GOT3 (cell line): ENCODE results near the gene ARHGAP23.
"Not testable (repeated sequence)": the region's sequence is repeated elsewhere in the genome, so short reads cannot be mapped to it uniquely, and the experiment has no call there.

Experiments used
- DNase-seq: peaks from one replicate; lab custom pipeline; 2025; ENCODE audit warnings: mixed read lengths; lab: John Stamatoyannopoulos, UW

ARHGAP23 gene

GRCh38 chr17:38421171-38421841, 7.0 kb upstream of the ARHGAP23 start:
- DNase-seq: no peak

DNA sequence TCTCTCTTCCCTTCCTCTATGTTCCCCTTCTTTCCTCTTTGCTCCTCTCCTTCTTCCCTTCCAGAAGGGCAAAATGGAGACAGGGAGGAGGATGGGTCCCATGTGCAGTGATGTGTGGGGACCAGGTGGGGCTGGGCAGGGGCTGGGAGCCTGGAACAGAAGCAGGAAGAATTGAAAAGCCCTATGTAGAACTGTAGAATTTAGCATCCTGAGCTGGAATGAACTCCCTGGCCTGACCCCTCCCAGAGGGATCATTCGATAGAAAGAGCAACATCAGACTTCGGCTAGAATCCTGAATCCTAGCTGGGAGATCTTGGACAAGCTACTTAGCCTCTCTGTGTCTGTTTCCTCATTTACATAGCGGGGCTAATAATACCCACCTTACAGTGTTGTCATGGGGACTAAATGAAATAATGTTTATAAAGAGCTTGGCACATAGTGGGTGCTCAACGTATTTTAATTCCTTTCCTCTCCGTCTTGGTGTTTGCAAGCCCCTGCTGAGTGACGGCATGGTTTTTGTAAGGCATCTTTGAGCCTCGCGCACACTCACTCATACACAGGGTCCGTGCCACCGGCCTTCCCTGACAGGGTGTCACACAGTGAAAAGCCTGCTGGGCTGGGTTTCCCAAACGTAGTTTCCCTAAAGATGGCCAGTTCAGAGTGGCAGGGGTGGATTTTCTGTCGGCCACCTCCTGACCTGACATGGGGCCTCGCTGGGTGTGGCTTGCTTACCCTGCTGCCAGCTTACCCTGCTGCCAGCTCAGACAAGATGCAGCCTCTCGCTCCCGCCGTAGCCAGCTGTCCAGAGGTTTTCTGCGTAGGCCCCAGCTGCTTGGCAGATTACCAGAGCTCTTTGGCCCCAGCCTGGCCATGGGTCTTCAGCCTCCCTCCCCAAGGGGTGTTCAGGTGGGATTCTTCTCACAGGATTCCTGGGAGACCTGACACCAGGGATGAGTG, 6.1 kb upstream of the ARHGAP23 start:
- DNase-seq: no peak

DNA sequence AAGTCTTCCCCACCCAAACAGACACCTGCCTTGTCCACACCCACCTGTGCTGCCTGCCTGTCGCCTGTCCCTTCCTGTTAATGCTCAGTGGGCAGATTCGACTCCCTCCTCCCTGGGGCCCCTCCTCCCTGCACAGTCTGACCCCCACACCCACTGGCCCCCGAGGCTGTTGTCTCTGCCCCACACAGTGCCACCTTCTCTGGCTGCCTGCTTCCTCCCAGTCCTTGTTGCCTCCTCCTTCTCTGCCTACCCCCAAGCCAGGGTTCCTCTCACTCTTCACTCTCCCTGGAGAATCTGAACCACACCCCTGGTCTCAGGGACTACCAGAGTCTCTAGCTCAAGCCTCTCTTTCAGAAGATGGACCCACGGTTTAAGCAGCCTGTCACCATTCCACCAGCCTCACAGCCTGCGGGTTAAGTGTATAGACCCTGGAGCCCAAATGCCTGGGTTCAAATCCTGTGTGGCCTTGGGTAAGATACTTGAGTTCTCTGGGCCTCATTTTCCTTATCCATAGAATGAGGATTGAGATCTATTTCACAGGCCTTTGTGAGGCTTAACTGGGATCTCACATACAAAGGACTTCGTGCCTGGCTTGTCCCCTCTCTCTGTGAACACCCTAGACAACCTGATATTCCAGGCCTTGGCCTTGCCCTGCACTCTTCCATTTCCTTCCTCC, 3.8 kb upstream of the ARHGAP23 start:
- DNase-seq: no peak

GRCh38 chr17:38425031-38425430, 3.2 kb upstream of the ARHGAP23 start:
- no peak for DNase-seq

GRCh38 chr17:38425744-38426143, 2.5 kb upstream of the ARHGAP23 start:
- no peak for DNase-seq

GRCh38 chr17:38426441-38426840, 1.8 kb upstream of the ARHGAP23 start:
- DNase-seq: no peak

GRCh38 chr17:38427160-38427949, 909 bp upstream of the ARHGAP23 start:
- DNase-seq: no peak

GRCh38 chr17:38428643-38429371, 543 bp downstream of the ARHGAP23 start:
- DNase-seq: peak; percentile 56

GRCh38 chr17:38429476-38430100, 1.3 kb downstream of the ARHGAP23 start:
- DNase-seq: no peak

- no peak for DNase-seq
These were observed 2.1 kb downstream of the ARHGAP23 start for GRCh38 chr17:38430316-38430715.

GRCh38 chr17:38430822-38431221, 2.6 kb downstream of the ARHGAP23 start:
- no peak for DNase-seq

GRCh38 chr17:38431346-38432145, 3.3 kb downstream of the ARHGAP23 start:
- DNase-seq: no peak

DNA sequence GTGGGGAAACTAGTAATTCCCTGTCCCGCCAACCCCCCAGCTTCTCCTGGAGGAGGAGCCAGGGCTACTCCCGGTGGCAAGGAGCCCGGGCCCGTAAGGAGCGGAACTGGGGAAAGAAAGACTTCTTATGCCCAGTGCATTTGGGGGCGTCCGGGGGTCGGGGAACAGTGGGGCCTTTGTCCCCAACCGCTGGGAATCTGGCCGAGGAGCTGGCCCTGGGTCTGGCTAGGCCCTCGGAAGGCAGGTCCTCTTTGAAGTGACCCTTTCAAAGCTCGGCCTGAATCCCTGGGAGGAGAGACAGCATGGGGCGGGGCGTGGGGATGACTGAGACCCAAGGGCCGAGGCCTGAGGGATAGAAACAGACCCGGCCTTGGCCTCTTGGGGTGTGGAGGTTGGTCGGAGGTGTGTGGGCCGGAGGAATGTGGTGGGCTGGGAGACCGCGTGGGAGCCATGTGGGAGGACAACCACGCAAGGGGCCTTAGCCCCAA, 6.0 kb downstream of the ARHGAP23 start:
- no peak for DNase-seq

- DNase-seq: no peak
These were observed 7.5 kb downstream of the ARHGAP23 start for GRCh38 chr17:38435795-38436194.

- no peak for DNase-seq
These were observed 8.1 kb downstream of the ARHGAP23 start for GRCh38 chr17:38436386-38436785.

GRCh38 chr17:38437313-38437712, 9.0 kb downstream of the ARHGAP23 start:
- not testable (repeated sequence) for DNase-seq

DNA sequence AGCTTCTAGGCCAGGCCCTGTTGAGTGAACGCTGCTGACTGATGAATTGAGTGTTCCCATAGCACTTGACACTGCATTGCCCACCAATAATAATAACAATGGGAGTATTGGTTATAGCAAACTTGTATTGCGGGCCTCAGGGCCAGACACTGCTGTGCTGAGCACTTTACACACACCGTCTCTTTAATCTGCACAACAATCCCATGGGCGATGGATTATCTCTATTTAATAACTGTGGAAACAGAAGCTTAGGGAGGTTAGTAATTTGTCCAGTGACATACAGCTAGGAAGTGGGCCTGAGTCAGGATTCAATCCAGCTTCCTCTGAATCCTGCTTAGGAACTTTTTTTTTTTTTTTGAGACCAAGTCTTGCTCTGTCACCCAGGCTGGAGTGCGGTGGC, 11.2 kb downstream of the ARHGAP23 start:
- DNase-seq: no peak

DNA sequence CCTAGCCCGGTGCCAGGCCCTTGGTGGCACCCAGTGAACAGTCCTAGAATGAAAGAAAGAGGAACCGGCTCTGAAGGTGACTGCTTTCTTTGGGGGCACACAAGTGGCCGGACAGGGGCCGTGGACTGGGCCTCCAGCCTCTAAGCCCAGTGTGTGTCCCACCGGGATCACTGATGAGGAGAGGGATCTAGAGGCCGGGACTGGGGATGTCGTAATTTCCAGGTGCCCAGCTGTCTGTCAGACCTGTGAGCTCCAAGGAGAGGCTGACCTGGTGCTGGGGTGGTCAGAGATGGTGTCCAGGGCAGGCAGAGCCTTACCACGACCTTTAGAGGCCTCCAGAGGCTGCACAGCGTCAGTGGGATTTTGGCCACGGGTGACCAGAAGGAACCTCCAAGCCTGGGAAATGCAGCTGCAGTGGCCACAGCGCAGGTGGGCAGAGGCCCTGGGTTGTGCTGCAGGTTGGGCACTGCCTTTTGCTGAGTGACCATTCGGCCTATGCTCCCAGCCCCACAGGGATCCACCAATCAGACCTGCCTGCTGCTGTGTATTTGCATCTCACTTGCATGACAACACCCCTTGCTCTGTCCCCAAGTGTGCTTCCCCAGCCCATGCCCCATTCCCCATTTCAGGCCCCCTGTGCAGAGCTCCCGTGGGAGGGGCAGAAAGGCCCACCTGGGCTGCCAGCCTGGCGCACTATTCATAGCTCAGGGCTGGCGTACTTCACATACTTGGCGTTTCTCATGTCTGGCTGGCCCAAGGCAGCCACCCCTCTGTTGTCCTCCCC, 12.5 kb downstream of the ARHGAP23 start:
- DNase-seq: no peak
